ENCODE results near the gene RPS27L. TPM values are rescaled to one million over a fixed set of nuclear protein-coding genes. Genes with fewer than 3 reads are reported as not detected.
A peak's percentile ranks its signal among the peaks of the same experiment; 100 is the strongest.

RPS27L gene
- total and polyA plus RNA-seq, 9 of the 15 experiments (the other 6 are each of a cell fraction or from before 2014, with no cell fraction given) = 72.2 to 382 (median 116) TPM

GRCh38 chr15:63189941-63190768 lies 32.9 kb upstream of the RPS27L start (continued):
- no peak for TF ChIP-seq MITF (IDR thresholded peaks at IDR 0.05)
- TF ChIP-seq DEAF1 (CRISPR knock-in tag; IDR thresholded peaks at IDR 0.05) = no peak
- no peak for TF ChIP-seq SNAPC5 (CRISPR knock-in tag; IDR thresholded peaks at IDR 0.05)
- TF ChIP-seq CTCF (IDR thresholded peaks at IDR 0.05 in 2 of 3, conservative IDR thresholded peaks at IDR 0.05 in 1 of 3; ENCODE audit: insufficient read depth in 2 of 3, low read depth in 1 of 3, low read length in 3 of 3) = no peak
- TF ChIP-seq THRA (IDR thresholded peaks at IDR 0.05) = no peak
- no peak for TF ChIP-seq NR4A1 (CRISPR knock-in tag; IDR thresholded peaks at IDR 0.05)
- TF ChIP-seq NR4A1 (tag; IDR thresholded peaks at IDR 0.05) = no peak
- no peak for TF ChIP-seq DLX4 (CRISPR knock-in tag; IDR thresholded peaks at IDR 0.05)
- TF ChIP-seq MAX (CRISPR knock-in tag; IDR thresholded peaks at IDR 0.05) = no peak
- TF ChIP-seq NCOA6 (IDR thresholded peaks at IDR 0.05) = 0 out of 2 replicates have a peak, but pooled peaks have one; percentile 35
- no peak for TF ChIP-seq HOMEZ (CRISPR knock-in tag; IDR thresholded peaks at IDR 0.05)
- TF ChIP-seq ZNF316 (IDR thresholded peaks at IDR 0.05) = no peak
- TF ChIP-seq ZNF143 (CRISPR knock-in tag; IDR thresholded peaks at IDR 0.05) = no peak
- no peak for TF ChIP-seq MXD1 (CRISPR knock-in tag; IDR thresholded peaks at IDR 0.05; ENCODE audit: borderline replicate concordance, poor library complexity, severe bottlenecking)
- no peak for TF ChIP-seq BRD4 (IDR thresholded peaks at IDR 0.05)
- TF ChIP-seq CAMTA2 (CRISPR knock-in tag; conservative IDR thresholded peaks at IDR 0.05) = no peak
- TF ChIP-seq ZNF561 (CRISPR knock-in tag; conservative IDR thresholded peaks at IDR 0.05) = no peak
- TF ChIP-seq ZSCAN29 (IDR thresholded peaks at IDR 0.05) = no peak

Data from K562 (cell line).